ENCODE measurements around the gene STARD6.
"Not testable (repeated sequence)": the region's sequence is repeated elsewhere in the genome, so short reads cannot be mapped to it uniquely, and the experiment has no call there.

STARD6 gene

GRCh38 chr18:54335638-54336173, 22.0 kb downstream of the STARD6 start:
- no peak for DNase-seq

- DNase-seq = no peak
These were observed 26.7 kb downstream of the STARD6 start for GRCh38 chr18:54330768-54331548.

GRCh38 chr18:54329787-54330186, 27.9 kb downstream of the STARD6 start:
- no peak for DNase-seq

GRCh38 chr18:54327818-54328217, 29.8 kb downstream of the STARD6 start:
- no peak for DNase-seq

GRCh38 chr18:54323970-54324369, 33.7 kb downstream of the STARD6 start:
- DNase-seq = no peak

GRCh38 chr18:54323561-54323960, 34.1 kb downstream of the STARD6 start:
- DNase-seq = no peak

GRCh38 chr18:54316071-54316820, 41.4 kb downstream of the STARD6 start:
- no peak for DNase-seq

GRCh38 chr18:54309564-54309963, 48.1 kb downstream of the STARD6 start:
- DNase-seq = not testable (repeated sequence)

- DNase-seq = no peak
These were observed 54.2 kb downstream of the STARD6 start for GRCh38 chr18:54303408-54303807.

- DNase-seq = not testable (repeated sequence)
These were observed 58.7 kb downstream of the STARD6 start for GRCh38 chr18:54298991-54299390.

GRCh38 chr18:54296062-54296461, 61.6 kb downstream of the STARD6 start:
- no peak for DNase-seq

- DNase-seq = no peak
These were observed 63.4 kb downstream of the STARD6 start for GRCh38 chr18:54294274-54294673.

GRCh38 chr18:54284981-54285785, 72.5 kb downstream of the STARD6 start:
- no peak for DNase-seq

GRCh38 chr18:54284535-54284934, 73.1 kb downstream of the STARD6 start:
- DNase-seq = no peak

- peak; percentile 6 to 32 for DNase-seq
These were observed 77.5 kb downstream of the STARD6 start for GRCh38 chr18:54280220-54280569.

- no peak for DNase-seq
These were observed 78.0 kb downstream of the STARD6 start for GRCh38 chr18:54279477-54280219.

GRCh38 chr18:54278615-54279014, 79.0 kb downstream of the STARD6 start:
- no peak for DNase-seq

- no peak for DNase-seq
These were observed 79.8 kb downstream of the STARD6 start for GRCh38 chr18:54277899-54278298.

All from NCI-H524 (cell line).